Nephron (organoid): ENCODE results near the gene TCAF1.

Experiments used
- H3K27ac Mint-ChIP-seq, 3 experiments: 2 replicates each; pipeline ENCODE4 v1.8.0; 2020; ENCODE audit warnings: mixed read lengths in 3 of 3, mild to moderate bottlenecking in 2 of 3, moderate library complexity in 1 of 3
- H3K27me3 Mint-ChIP-seq: 2 replicates; pipeline ENCODE4 v1.8.0; 2021; ENCODE audit warnings: low read depth, mild to moderate bottlenecking, moderate library complexity, mixed read lengths
- H3K36me3 Mint-ChIP-seq: 2 replicates; pipeline ENCODE4 v1.8.0; 2020; ENCODE audit warnings: low read depth, mixed read lengths
- H3K4me1 Mint-ChIP-seq: 2 replicates; pipeline ENCODE4 v1.8.0; 2020; ENCODE audit warnings: mixed read lengths
- H3K4me3 Mint-ChIP-seq, 3 experiments: 2 replicates each; pipeline ENCODE4 v1.8.0; 2020; ENCODE audit warnings: mild to moderate bottlenecking in 3 of 3, mixed read lengths in 3 of 3, moderate library complexity in 2 of 3
- H3K9me3 Mint-ChIP-seq: 2 replicates; pipeline ENCODE4 v1.8.0; 2020; ENCODE audit warnings: mixed read lengths
- CTCF ChIP-seq, 3 experiments: fragments of 200-600 bp; sonication (generic); IDR thresholded peaks; one replicate each; pipeline ENCODE4 v1.5.0; 2021; ENCODE audit warnings: antibody characterized with exemption in 3 of 3; ENCODE audit not compliant: unreplicated experiment in 3 of 3

TCAF1 gene

GRCh38 chr7:143914938-143915652 is 13.1 kb upstream of the TCAF1 start:
- H3K27ac Mint-ChIP-seq, result no peak overlapping the region
- H3K36me3 Mint-ChIP-seq, result no peaks in the 10 kb centered on the region
- no peak overlapping the region for H3K4me3 Mint-ChIP-seq
- peaks cover 4% of the 10 kb centered on the region for H3K27me3 Mint-ChIP-seq
- H3K4me1 Mint-ChIP-seq, result no peaks in the 10 kb centered on the region
- no peak for TF ChIP-seq CTCF (IDR thresholded peaks at IDR 0.05; ENCODE audit: unreplicated experiment in 3 of 3)
- H3K9me3 Mint-ChIP-seq, result no peaks in the 10 kb centered on the region

GRCh38 chr7:143913945-143914615 is 12.1 kb upstream of the TCAF1 start:
- H3K4me3 Mint-ChIP-seq, result no peak overlapping the region
- H3K27me3 Mint-ChIP-seq, result peaks cover 4% of the 10 kb centered on the region
- H3K4me1 Mint-ChIP-seq, result peaks cover 5% of the 10 kb centered on the region
- H3K9me3 Mint-ChIP-seq, result no peaks in the 10 kb centered on the region
- TF ChIP-seq CTCF (IDR thresholded peaks at IDR 0.05; ENCODE audit: unreplicated experiment in 3 of 3), result no peak
- no peaks in the 10 kb centered on the region for H3K36me3 Mint-ChIP-seq
- H3K27ac Mint-ChIP-seq, result no peak overlapping the region

GRCh38 chr7:143910473-143911248 is 8.7 kb upstream of the TCAF1 start:
- Mint-ChIP-seq H3K36me3 (no peaks in the 10 kb centered on the region), H3K9me3 (no peaks in the 10 kb centered on the region), H3K4me3 (no peak overlapping the region), H3K4me1 (peaks cover 6% of the 10 kb centered on the region), H3K27me3 (peaks cover 4% of the 10 kb centered on the region), H3K27ac (no peak overlapping the region)
- no peak for TF ChIP-seq CTCF (IDR thresholded peaks at IDR 0.05; ENCODE audit: unreplicated experiment in 3 of 3)

- Mint-ChIP-seq H3K27ac (no peak overlapping the region), H3K36me3 (no peaks in the 10 kb centered on the region), H3K27me3 (peaks cover 4% of the 10 kb centered on the region), H3K9me3 (no peaks in the 10 kb centered on the region), H3K4me3 (no peak overlapping the region), H3K4me1 (peaks cover 14% of the 10 kb centered on the region)
- no peak for TF ChIP-seq CTCF (IDR thresholded peaks at IDR 0.05; ENCODE audit: unreplicated experiment in 3 of 3)
These were observed 7.9 kb upstream of the TCAF1 start for GRCh38 chr7:143909863-143910262.

- H3K9me3 Mint-ChIP-seq, result no peaks in the 10 kb centered on the region
- H3K36me3 Mint-ChIP-seq, result no peaks in the 10 kb centered on the region
- peaks cover 30% of the 10 kb centered on the region for H3K4me1 Mint-ChIP-seq
- H3K4me3 Mint-ChIP-seq, result no peak overlapping the region
- peaks cover 4% of the 10 kb centered on the region for H3K27me3 Mint-ChIP-seq
- no peak overlapping the region for H3K27ac Mint-ChIP-seq
- TF ChIP-seq CTCF (IDR thresholded peaks at IDR 0.05; ENCODE audit: unreplicated experiment in 3 of 3), result no peak
These were observed 6.1 kb upstream of the TCAF1 start for GRCh38 chr7:143908120-143908519.
